Measurements from ENCODE around the gene HCAR2.
"Not testable (repeated sequence)": the region's sequence is repeated elsewhere in the genome, so short reads cannot be mapped to it uniquely, and the experiment has no call there.

Gene HCAR2

DNA sequence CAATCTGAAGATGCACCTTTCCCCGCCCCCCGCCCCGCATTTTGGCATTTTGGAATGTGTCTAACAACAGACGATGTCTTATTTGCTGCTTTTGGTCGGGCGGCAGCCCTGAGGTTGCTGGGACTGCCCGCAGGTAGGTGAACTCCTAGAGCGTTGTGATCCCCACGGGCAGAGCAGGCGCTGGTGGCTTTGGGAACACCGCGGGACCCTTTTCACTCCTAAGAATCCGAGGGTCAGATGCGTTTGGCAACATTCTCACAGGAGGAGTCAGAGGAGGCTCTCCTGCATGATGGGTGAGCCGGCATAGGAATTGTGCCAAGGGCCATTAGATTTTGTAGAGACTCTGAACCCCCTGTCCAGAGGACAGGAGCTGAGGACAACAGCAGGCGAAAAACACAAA lies 41.9 kb downstream of the HCAR2 start:
- DNase-seq, result no peak
- no peak overlapping the region for H3K27ac ChIP-seq
- TF ChIP-seq, protein P1, sequence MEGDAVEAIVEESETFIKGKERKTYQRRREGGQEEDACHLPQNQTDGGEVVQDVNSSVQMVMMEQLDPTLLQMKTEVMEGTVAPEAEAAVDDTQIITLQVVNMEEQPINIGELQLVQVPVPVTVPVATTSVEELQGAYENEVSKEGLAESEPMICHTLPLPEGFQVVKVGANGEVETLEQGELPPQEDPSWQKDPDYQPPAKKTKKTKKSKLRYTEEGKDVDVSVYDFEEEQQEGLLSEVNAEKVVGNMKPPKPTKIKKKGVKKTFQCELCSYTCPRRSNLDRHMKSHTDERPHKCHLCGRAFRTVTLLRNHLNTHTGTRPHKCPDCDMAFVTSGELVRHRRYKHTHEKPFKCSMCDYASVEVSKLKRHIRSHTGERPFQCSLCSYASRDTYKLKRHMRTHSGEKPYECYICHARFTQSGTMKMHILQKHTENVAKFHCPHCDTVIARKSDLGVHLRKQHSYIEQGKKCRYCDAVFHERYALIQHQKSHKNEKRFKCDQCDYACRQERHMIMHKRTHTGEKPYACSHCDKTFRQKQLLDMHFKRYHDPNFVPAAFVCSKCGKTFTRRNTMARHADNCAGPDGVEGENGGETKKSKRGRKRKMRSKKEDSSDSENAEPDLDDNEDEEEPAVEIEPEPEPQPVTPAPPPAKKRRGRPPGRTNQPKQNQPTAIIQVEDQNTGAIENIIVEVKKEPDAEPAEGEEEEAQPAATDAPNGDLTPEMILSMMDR (IDR thresholded peaks at IDR 0.05; ENCODE audit: low read depth, low read length, missing control alignments), result no peak
- in situ Hi-C loops (cut with HindIII; ENCODE audit: low pct_ligation_motif_present, low sequenced_read_pairs), result no loop called here
- no peak overlapping the region for H3K4me3 ChIP-seq (ENCODE audit: low read depth, low read length)
- no peaks in the 10 kb centered on the region for H3K27me3 ChIP-seq (replicated peaks)
- H3K36me3 ChIP-seq (replicated peaks), result no peaks in the 10 kb centered on the region

DNA sequence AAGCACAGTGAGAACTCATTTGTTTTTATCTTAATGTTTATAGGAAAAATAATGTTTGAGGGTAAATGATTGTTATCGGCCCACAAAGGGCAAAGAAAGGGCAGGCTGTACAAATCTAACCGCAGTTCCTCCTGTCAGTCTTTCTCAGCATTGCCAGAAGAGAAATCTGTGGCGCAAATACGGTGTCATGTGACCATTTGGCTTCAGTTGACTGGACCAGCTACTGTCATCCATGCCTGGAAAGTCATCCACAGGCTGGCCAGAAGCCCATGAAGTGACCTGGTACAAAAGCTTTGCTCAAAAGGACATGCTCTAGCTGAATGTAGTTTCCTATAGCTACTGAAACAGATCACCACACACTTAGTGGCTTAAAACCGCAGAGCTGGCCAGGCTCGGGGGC lies 43.6 kb downstream of the HCAR2 start:
- H3K4me3 ChIP-seq (ENCODE audit: low read depth, low read length), result no peak overlapping the region
- in situ Hi-C loops (cut with HindIII; ENCODE audit: low pct_ligation_motif_present, low sequenced_read_pairs), result no loop called here
- no peaks in the 10 kb centered on the region for H3K27me3 ChIP-seq (replicated peaks)
- DNase-seq, result no peak
- TF ChIP-seq, protein P1 (IDR thresholded peaks at IDR 0.05; ENCODE audit: low read depth, low read length, missing control alignments), result no peak
- H3K27ac ChIP-seq, result no peak overlapping the region
- H3K36me3 ChIP-seq (replicated peaks), result no peaks in the 10 kb centered on the region

DNA sequence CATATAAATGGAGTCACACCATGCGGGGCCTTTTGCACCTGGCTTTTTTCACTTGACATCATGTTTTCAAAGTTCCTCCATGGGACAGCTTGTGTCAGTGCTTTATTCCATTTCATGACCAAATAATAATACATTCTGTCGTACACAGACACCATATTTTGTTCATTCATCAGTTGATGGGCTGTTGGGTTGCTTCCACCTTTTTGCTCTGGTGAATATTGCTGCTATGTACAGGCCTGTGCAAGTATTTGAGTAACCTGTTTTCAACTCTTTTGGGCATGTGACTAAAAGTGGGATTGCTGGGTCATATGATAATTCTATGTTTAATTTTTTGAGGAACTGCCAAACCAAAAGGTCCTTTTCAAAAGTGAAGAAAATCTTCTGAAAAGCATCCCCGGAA lies 46.9 kb downstream of the HCAR2 start:
- H3K27me3 ChIP-seq (replicated peaks), result no peaks in the 10 kb centered on the region
- no peak for DNase-seq
- no peak overlapping the region for H3K27ac ChIP-seq
- in situ Hi-C loops (cut with HindIII; ENCODE audit: low pct_ligation_motif_present, low sequenced_read_pairs), result no loop called here
- no peaks in the 10 kb centered on the region for H3K36me3 ChIP-seq (replicated peaks)
- no peak overlapping the region for H3K4me3 ChIP-seq (ENCODE audit: low read depth, low read length)
- TF ChIP-seq, protein P1 (IDR thresholded peaks at IDR 0.05; ENCODE audit: low read depth, low read length, missing control alignments), result no peak

DNA sequence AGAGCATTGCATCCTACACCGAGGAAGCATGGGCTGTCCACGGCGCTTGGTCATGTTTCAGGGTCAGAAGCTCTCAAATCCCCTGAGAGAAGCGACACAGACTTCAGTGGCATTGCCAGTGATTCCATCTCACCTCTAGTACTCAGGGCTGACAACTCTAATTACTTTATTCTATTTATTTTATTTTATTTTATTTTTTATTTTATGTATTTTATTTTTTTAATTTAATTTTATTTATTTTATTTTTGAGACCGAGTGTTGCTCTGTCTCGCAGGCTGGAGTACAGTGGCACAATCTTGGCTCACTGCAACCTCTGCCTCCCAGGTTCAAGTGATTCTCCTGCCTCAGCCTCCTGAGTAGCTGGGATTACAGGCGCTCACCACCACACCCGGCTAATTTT lies 49.9 kb downstream of the HCAR2 start:
- H3K27me3 ChIP-seq (replicated peaks); H3K4me3 ChIP-seq (ENCODE audit: low read depth, low read length); H3K36me3 ChIP-seq (replicated peaks); in situ Hi-C loops (cut with HindIII; ENCODE audit: low pct_ligation_motif_present, low sequenced_read_pairs); DNase-seq; H3K27ac ChIP-seq: not testable (repeated sequence)

DNA sequence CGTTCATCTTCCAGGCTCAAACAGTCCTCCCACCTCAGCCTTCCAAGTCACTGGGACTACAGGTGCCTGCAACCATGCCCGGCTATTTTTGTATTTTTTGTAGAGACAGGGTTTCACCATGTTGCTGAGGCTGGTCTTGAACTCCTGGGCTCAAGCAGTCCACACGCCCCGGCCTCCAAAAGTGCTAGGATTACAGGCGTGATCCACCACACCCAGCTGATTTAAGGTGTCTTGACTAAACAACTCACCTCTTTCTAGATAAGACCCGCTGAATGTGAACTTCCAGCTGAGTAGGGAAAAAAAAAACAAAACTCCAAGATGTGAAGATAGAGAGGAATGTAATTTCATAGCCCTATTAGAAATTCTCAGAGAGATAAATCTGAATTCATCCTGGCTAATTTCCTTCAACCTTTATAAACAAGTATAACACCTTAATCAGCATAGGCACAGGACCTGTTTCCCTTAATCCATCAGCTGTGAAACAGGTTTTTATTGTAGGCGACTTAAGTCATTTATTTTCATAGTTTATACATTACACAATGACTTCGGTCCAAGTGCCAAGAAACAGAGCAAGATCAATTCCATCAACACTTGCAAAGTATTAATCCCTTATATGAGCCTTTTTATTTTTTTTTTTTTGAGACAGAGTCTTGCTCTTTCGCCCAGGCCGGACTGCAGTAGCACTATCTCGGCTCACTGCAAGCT lies 51.5 kb downstream of the HCAR2 start:
- no peaks in the 10 kb centered on the region for H3K27me3 ChIP-seq (replicated peaks)
- TF ChIP-seq, protein P1 (IDR thresholded peaks at IDR 0.05; ENCODE audit: low read depth, low read length, missing control alignments), result no peak
- no peak overlapping the region for H3K4me3 ChIP-seq (ENCODE audit: low read depth, low read length)
- no peak for DNase-seq
- H3K36me3 ChIP-seq (replicated peaks), result no peaks in the 10 kb centered on the region
- in situ Hi-C loops (cut with HindIII; ENCODE audit: low pct_ligation_motif_present, low sequenced_read_pairs), result no loop called here
- no peak overlapping the region for H3K27ac ChIP-seq

Data from brain microvascular endothelial cell (primary cell).